SK-N-SH (cell line): Measurements from ENCODE around the gene CLEC18B. TPM values are rescaled to one million over a fixed set of nuclear protein-coding genes. Genes with fewer than 3 reads are reported as not detected.
A peak's percentile ranks its signal among the peaks of the same experiment; 100 is the strongest.
"Not testable (repeated sequence)": the region's sequence is repeated elsewhere in the genome, so short reads cannot be mapped to it uniquely, and the experiment has no call there.

Experiments
- CTCF ChIA-PET: fragments of 300-600, 350-600 bp; formaldehyde crosslinking; extraction: SDS; loops from one replicate; lab custom pipeline; 2021; lab: Yijun Ruan, JAX
- POLR2A ChIA-PET: fragments of 350-600 bp; sonication (Branson Sonifier 250); formaldehyde crosslinking; extraction: SDS; loops from one replicate; lab custom pipeline; 2020; ENCODE audit warnings: antibody characterized with exemption, inconsistent platforms; lab: Yijun Ruan, JAX
- DNase-seq: peaks from one replicate; pipeline ENCODE4 v3.0.0; 2012
- H2AFZ ChIP-seq: fragments of 200-600 bp; sonication (generic); 2 replicates; pipeline ENCODE4 v1.8.1; 2016; ENCODE audit warnings: antibody characterized with exemption, mild to moderate bottlenecking, low read depth
- H3F3A ChIP-seq: fragments of 200-600 bp; sonication (generic); replicated peaks from 2 replicates; pipeline ENCODE3; 2016; ENCODE audit warnings: antibody characterized with exemption, mild to moderate bottlenecking; ENCODE audit not compliant: insufficient read depth
- H3K27ac ChIP-seq, 2 experiments: fragments of 200-500 bp in 1 of 2; fragments of 200-600 bp in 1 of 2; sonication (Bioruptor generic) in 1 of 2; sonication (generic), shearing (Covaris generic) in 1 of 2; 2 replicates each; pipeline versions ENCODE4 v1.5.1 to v1.6.1; 2014 to 2016; ENCODE audit warnings: low read depth in 2 of 2, inconsistent platforms in 1 of 2, low read length in 1 of 2, mild to moderate bottlenecking in 1 of 2, mixed read lengths in 1 of 2
- H3K27me3 ChIP-seq: fragments of 200-600 bp; sonication (generic), shearing (Covaris generic); 2 replicates; pipeline ENCODE4 v1.6.1; 2016; ENCODE audit warnings: mixed run types; ENCODE audit not compliant: insufficient read depth
- H3K36me3 ChIP-seq, 2 experiments: fragments of 200-500 bp in 1 of 2; fragments of 200-600 bp in 1 of 2; sonication (Bioruptor generic) in 1 of 2; sonication (generic) in 1 of 2; replicated peaks in 1 of 2; 2 replicates each; pipeline versions ENCODE3 to v1.5.1; 2014 to 2016; ENCODE audit warnings: low read length in 1 of 2, mild to moderate bottlenecking in 1 of 2; ENCODE audit not compliant: insufficient read depth in 2 of 2, control insufficient read depth in 1 of 2
- H3K4me1 ChIP-seq, 2 experiments: fragments of 200-500 bp in 1 of 2; fragments of 200-600 bp in 1 of 2; sonication (Bioruptor generic) in 1 of 2; sonication (generic), shearing (Covaris generic) in 1 of 2; 2 replicates each; pipeline versions ENCODE4 v1.5.1 to v1.6.1; 2014 to 2016; ENCODE audit warnings: low read depth in 1 of 2, low read length in 1 of 2, mixed run types in 1 of 2; ENCODE audit not compliant: insufficient read depth in 2 of 2, control insufficient read depth in 1 of 2
- H3K4me2 ChIP-seq: fragments of 200-600 bp; sonication (generic), shearing (Covaris generic); 2 replicates; pipeline ENCODE4 v1.6.1; 2017; ENCODE audit warnings: mixed run types
- H3K4me3 ChIP-seq, 2 experiments: fragments of 200-500 bp in 1 of 2; fragments of 200-600 bp in 1 of 2; sonication (Bioruptor generic) in 1 of 2; sonication (generic), shearing (Covaris generic) in 1 of 2; 2 replicates each; pipeline versions ENCODE4 v1.5.1 to v1.8.1; 2014 to 2016; ENCODE audit warnings: low read depth in 2 of 2, inconsistent platforms in 1 of 2, low read length in 1 of 2, mild to moderate bottlenecking in 1 of 2, mixed read lengths in 1 of 2, moderate library complexity in 1 of 2
- H3K79me2 ChIP-seq: fragments of 200-600 bp; sonication (generic); 2 replicates; pipeline ENCODE4 v1.8.1; 2017; ENCODE audit warnings: mild to moderate bottlenecking; ENCODE audit not compliant: insufficient read depth
- H3K9ac ChIP-seq: fragments of 200-600 bp; sonication (generic); 2 replicates; pipeline ENCODE4 v1.6.1; 2017; ENCODE audit warnings: mixed run types
- H3K9me2 ChIP-seq: fragments of 200-600 bp; sonication (generic); 2 replicates; pipeline ENCODE4 v1.6.1; 2017; ENCODE audit warnings: mixed run types
- H3K9me3 ChIP-seq: fragments of 200-600 bp; sonication (generic); 2 replicates; pipeline ENCODE4 v1.6.1; 2017; ENCODE audit warnings: mixed run types, mild to moderate bottlenecking, moderate library complexity
- H4K20me1 ChIP-seq: fragments of 200-600 bp; sonication (generic); 2 replicates; pipeline ENCODE4 v1.6.1; 2017; ENCODE audit warnings: mild to moderate bottlenecking, mixed run types; ENCODE audit not compliant: insufficient read depth
- CHD2 ChIP-seq: fragments of 150-350 bp; IDR thresholded peaks from 2 replicates; pipeline ENCODE4 v1.6.1; 2018; ENCODE audit warnings: low read length; ENCODE audit not compliant: partially characterized antibody
- ELF1 ChIP-seq: IDR thresholded peaks from 2 replicates; pipeline ENCODE4 v1.4.0; 2012
- GABPA ChIP-seq: IDR thresholded peaks from 2 replicates; pipeline ENCODE4 v1.4.0; 2012; ENCODE audit warnings: low read depth, mild to moderate bottlenecking
- MAX ChIP-seq: IDR thresholded peaks from 2 replicates; pipeline ENCODE4 v1.4.0; 2012; ENCODE audit warnings: low read depth
- MXI1 ChIP-seq: IDR thresholded peaks from 2 replicates; pipeline ENCODE4 v1.6.1; 2012; ENCODE audit warnings: mild to moderate bottlenecking, low read depth, low read length, improper control_type of control experiment
- POLR2AphosphoS5 ChIP-seq: IDR thresholded peaks from 2 replicates; pipeline ENCODE4 v1.6.1; 2012; ENCODE audit warnings: low read depth, low read length
- SIN3A ChIP-seq: IDR thresholded peaks from 2 replicates; pipeline ENCODE4 v1.6.1; 2012; ENCODE audit warnings: low read depth, mild to moderate bottlenecking, low read length, moderate library complexity, borderline replicate concordance
- TAF1 ChIP-seq: IDR thresholded peaks from 2 replicates; pipeline ENCODE4 v1.6.1; 2012; ENCODE audit warnings: low read depth, mild to moderate bottlenecking, low read length, moderate library complexity, borderline replicate concordance
- USF1 ChIP-seq: IDR thresholded peaks from 2 replicates; pipeline ENCODE4 v1.4.0; 2012; ENCODE audit warnings: low read depth, borderline replicate concordance
- ZBTB33 ChIP-seq: IDR thresholded peaks from 2 replicates; pipeline ENCODE4 v1.4.0; 2012; ENCODE audit warnings: low read depth, borderline replicate concordance
- WGBS: methylation state at CpG from one replicate; pipeline ENCODE4 v1.1.6; 2017; ENCODE audit warnings: low lambda C conversion rate; 5-methylcytosine and 5-hydroxymethylcytosine counted together
- polyA plus RNA-seq, 3 experiments: library from polyadenylated mRNA; depleted of rRNA; stranded (reverse); fragments of >200 nt; gene quantifications; 2 replicates each; pipeline ENCODE4 v1.2.3, GENCODE V29; 2012

Gene CLEC18B
- polyA plus RNA-seq, 1 of the 3 experiments (the other 2 are of a cell fraction), result 0.10 TPM

- H3K9me3 ChIP-seq, POLR2A ChIA-PET: not testable (repeated sequence)
- peak; percentile 94 for DNase-seq
These were observed 53.0 kb downstream of the CLEC18B start for GRCh38 chr16:74368002-74368911.

GRCh38 chr16:74367469-74368001, 53.7 kb downstream of the CLEC18B start:
- H3K79me2 ChIP-seq, result peaks cover 47% of the 10 kb centered on the region
- H3K4me3 ChIP-seq, result peak overlapping the region; percentile 58 to 84
- H3K9me3 ChIP-seq, H3K36me3 ChIP-seq, CTCF ChIA-PET, H3F3A ChIP-seq, POLR2A ChIA-PET, H3K27me3 ChIP-seq, H3K4me1 ChIP-seq, H3K9me2 ChIP-seq, H4K20me1 ChIP-seq: not testable (repeated sequence)
- peak overlapping the region; percentile 88 for H3K4me2 ChIP-seq
- peak overlapping the region; percentile 76 for H2AFZ ChIP-seq
- H3K9ac ChIP-seq, result peak overlapping the region; percentile 82
- peak overlapping the region in 1 of 2 experiments; percentile 24; a peak in 2 of 4 replicates for H3K27ac ChIP-seq
- WGBS, result 4% methylated on average over 19 of the region's 35 CpGs
- DNase-seq, result peak; percentile 35

More at GRCh38 chr16:74368002-74368911, 53.0 kb downstream of the CLEC18B start:
- H3K36me3 ChIP-seq, H3K4me1 ChIP-seq, CTCF ChIA-PET, H3K27me3 ChIP-seq, H4K20me1 ChIP-seq, H3K9me2 ChIP-seq, H3K27ac ChIP-seq, H3F3A ChIP-seq: not testable (repeated sequence)
- peak overlapping the region; percentile 59; the same call in 1 of the 2 replicates for H2AFZ ChIP-seq
- H3K4me2 ChIP-seq, result peak overlapping the region; percentile 88
- peak; percentile 55; the same call in 1 of the 2 replicates for TF ChIP-seq TAF1
- TF ChIP-seq MXI1, result peak; percentile 84
- TF ChIP-seq USF1, result peak; percentile 83
- TF ChIP-seq CHD2, result peak; percentile 96
- TF ChIP-seq POLR2AphosphoS5, result peak; percentile 31; the same call in 1 of the 2 replicates
- peak; percentile 54; the same call in 1 of the 2 replicates for TF ChIP-seq ZBTB33
- 0 out of 2 replicates have a peak, but pooled peaks have one; percentile 48 for TF ChIP-seq ELF1
- TF ChIP-seq GABPA, result peak; percentile 70; the same call in 1 of the 2 replicates
- peak; percentile 94 for TF ChIP-seq MAX
- peak; percentile 87; the same call in 1 of the 2 replicates for TF ChIP-seq SIN3A
- H3K4me3 ChIP-seq, result peak overlapping the region; percentile 58 to 84; a peak in 3 of 4 replicates
- H3K9ac ChIP-seq, result peak overlapping the region; percentile 82
- WGBS, result 17% methylated on average over 5 of the region's 81 CpGs
- H3K79me2 ChIP-seq, result peaks cover 40% of the 10 kb centered on the region

GRCh38 chr16:74361646-74362610, 59.4 kb downstream of the CLEC18B start:
- 93% methylated on average over 9 of the region's 15 CpGs for WGBS

More at GRCh38 chr16:74361646-74362610, 59.4 kb downstream of the CLEC18B start:
- H3K27me3 ChIP-seq, H3K4me1 ChIP-seq, POLR2A ChIA-PET, DNase-seq, H3F3A ChIP-seq, H3K9ac ChIP-seq, H3K36me3 ChIP-seq, H3K27ac ChIP-seq, H3K9me3 ChIP-seq, H4K20me1 ChIP-seq, H3K4me2 ChIP-seq, CTCF ChIA-PET, H3K9me2 ChIP-seq, H2AFZ ChIP-seq, H3K4me3 ChIP-seq: not testable (repeated sequence)
- H3K79me2 ChIP-seq, result peaks cover 65% of the 10 kb centered on the region
